Esophagus muscularis mucosa (tissue), 3 donors: ENCODE results near the gene NR1D2.

Experiments used
- CTCF ChIP-seq, 3 experiments: fragments of 200-600 bp in 2 of 3; fragments of 450-650 bp in 1 of 3; sonication (generic) in 2 of 3; IDR thresholded peaks; one replicate each; pipeline ENCODE4 v1.5.1; 2017 to 2019; ENCODE audit warnings: antibody characterized with exemption in 3 of 3, mild to moderate bottlenecking in 2 of 3, moderate library complexity in 1 of 3
- POLR2A ChIP-seq: fragments of 450-650 bp; IDR thresholded peaks from one replicate; pipeline ENCODE4 v1.6.1; 2017; ENCODE audit warnings: antibody characterized with exemption, moderate library complexity, mild to moderate bottlenecking, low read depth
- POLR2AphosphoS5 ChIP-seq, 2 donors: sonication (generic); formaldehyde crosslinking; IDR thresholded peaks; one replicate each; pipeline ENCODE4 v1.6.1; 2017; ENCODE audit warnings: antibody characterized with exemption in 2 of 2

- TF ChIP-seq CTCF (IDR thresholded peaks at IDR 0.05): no peak
- no peak for TF ChIP-seq POLR2A
- no peak for TF ChIP-seq POLR2AphosphoS5 (IDR thresholded peaks at IDR 0.05)
Measured at GRCh38 chr3:24002129-24002528, 57.0 kb downstream of the NR1D2 start.
